Embryonic facial prominence (tissue), 1 donor: Measurements from ENCODE around the gene TDO2.
"Not testable (repeated sequence)": the region's sequence is repeated elsewhere in the genome, so short reads cannot be mapped to it uniquely, and the experiment has no call there.

Experiments used
- DNase-seq: peaks from one replicate; pipeline ENCODE4 v3.0.0-alpha.2; 2016; ENCODE audit errors: extremely low spot score

The TDO2 gene

DNA sequence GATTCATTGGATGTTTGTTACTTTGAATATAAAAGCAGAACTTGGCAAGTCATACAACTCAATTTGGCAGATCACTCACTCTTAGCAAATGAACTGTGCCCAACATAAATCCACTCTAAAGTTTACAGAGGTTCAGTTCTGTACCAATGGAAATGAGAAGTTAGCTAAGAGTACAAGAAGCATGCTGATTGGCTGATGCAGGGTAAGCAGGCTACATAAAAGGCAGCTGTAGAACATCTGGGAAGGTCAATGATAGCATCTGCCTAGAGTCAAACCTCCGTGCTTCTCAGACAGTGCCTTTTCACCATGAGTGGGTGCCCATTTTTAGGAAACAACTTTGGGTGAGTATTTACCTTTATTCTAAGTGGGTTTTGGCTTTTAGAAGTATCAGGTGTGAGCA lies at the start of gene TDO2:
TSS of gene TDO2 (plus strand) at position 244 of the 400 bp plus-strand sequence. CDS start at position 307, 63 bp downstream.
- DNase-seq = no peak

DNA sequence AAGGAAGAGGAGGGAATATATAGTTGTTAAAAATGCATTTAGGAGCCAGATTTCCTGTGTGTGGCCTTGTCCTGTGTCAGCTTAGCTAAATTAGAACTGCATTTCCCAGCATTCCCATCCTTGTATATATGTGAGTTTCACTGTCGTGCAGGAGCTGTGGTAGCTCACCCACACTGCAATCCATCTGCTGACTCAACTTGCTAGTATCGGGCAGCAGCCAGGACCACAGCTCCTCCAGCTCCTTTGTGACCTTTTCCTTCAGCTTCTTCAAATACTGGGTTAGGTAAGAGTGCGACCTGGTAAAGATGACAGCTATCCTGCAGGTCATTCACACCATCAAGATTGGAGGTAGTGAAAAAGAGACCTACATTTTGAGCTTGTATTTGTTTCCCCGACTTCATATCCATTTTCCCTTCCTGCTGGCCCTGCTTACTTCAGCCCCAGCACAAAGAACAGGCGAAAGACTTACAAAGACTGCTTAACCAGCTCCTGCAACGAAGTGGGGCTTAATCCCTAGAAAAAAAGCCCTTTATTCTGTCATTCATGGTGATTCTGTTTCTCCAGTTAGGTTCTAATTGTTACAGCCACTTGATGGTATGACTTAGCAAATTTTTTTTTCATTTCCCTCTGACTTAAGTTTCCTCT lies 48.8 kb upstream of the TDO2 start:
- no peak for DNase-seq

DNA sequence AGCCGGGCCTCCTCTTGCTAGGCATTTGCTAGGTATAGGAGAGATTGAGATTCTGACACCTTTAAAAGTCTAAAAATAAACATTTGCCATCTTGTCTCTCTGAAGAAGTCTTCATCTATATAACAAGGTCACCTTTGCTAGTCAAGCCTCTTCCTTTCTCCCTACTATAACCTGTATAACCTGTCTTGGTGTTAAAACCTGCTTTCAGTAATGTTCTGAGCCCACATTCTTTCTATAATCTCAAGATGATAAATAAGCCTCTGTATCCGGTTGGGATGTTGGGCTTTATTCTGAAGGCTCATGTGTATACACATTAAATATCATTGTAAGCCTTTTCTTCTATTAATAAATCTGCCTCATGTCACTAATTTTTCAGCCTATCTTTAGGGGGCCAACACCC lies 47.6 kb upstream of the TDO2 start:
- DNase-seq = peak; percentile 45

DNA sequence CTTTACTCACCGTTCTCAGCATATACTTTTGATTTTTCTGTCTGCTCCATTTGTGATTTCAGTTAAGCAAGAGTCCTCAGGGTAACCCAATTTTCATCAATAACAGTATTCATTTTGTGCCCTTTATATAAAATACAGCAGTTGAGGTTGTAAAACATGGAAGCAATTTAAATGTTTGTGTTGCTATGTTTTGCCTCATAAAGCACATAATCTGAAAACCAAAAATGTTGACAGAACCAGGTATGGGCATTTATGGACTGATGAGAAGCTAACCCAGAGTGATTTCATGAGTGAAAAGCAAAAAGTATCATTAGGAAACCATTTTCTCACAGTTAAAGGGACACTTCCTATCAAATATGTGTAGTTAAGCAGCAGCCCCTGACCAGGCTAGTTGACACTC lies 37.3 kb upstream of the TDO2 start, which contains the start of gene ASIC5:
TSS of gene ASIC5 (minus strand) at position 101 of the 400 bp plus-strand sequence. CDS start at position 50, 51 bp downstream.
- no peak for DNase-seq

DNA sequence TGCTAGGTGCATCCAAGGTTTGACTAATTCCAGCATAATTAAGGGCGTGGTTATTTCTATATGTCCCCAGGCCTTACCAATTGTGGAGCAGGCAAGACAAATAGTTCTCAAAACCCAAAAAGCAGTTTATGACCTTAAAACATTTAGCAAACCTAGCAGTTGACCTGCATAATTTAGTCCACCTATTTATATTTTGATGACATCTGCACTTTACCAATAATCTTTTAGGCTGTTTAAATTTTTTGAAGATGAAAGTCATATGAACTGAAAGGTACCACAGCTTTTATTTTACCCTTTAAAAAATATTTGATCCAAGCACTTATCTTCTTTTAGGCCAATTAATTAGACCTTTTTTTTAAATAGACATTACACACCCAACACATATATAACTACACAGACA lies 27.6 kb upstream of the TDO2 start:
- no peak for DNase-seq

DNA sequence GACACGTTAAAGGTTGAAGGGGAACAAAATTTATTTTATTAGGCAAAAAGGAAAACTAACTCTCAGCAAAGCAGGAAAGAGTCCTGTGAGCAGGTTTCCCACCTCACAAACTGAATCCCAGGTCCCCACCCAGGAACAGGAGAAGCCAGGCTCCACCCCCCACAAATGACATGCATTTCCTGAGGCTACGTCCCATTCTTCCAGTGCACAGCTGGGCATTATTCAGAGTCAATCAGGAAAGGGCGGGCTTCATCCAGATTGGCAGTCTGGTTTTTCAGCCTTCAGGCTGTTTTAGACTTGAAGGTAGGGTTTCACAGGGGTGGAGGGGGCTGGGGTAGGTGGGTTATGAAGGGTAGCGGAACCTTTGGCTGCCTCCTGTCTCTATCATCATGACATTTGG lies 25.5 kb upstream of the TDO2 start:
- no peak for DNase-seq

DNA sequence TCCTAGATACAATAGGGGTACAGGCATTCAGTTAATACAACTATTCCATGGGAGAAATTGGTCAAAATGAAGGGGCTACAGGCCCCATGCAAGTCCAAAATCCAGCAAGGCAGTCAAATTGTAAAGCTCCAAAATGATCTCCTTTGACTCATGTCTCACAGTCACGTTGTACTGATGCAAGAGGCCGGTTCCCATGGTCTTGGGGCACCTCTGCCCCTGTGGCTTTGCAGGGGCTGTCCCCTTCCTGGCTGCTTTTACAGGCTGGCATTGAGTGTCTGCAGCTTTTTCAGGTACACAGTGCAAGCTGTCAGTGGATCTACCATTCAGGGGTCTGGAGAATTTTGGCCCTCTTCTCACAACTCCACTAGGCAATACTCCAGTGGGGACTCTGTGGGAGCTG lies 24.9 kb upstream of the TDO2 start:
- no peak for DNase-seq

DNA sequence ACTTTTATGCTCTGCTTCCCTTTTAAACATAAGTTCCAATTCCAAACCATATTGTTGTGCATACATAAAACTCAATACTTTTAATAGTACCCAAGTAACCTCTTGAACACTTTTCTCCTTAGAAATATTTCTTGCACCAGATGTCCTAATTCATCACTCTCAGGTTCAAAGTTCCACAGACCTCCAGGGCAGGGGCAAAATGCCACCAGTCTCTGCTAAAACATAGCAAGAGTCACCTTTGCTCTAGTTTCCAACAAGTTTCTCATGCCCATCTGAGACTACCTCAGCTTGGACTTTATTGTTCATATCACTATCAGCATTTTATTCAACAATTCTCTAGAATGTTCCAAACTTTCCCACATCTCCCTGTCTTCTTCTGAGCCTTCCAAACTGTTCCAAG lies 23.7 kb upstream of the TDO2 start:
- no peak for DNase-seq

DNA sequence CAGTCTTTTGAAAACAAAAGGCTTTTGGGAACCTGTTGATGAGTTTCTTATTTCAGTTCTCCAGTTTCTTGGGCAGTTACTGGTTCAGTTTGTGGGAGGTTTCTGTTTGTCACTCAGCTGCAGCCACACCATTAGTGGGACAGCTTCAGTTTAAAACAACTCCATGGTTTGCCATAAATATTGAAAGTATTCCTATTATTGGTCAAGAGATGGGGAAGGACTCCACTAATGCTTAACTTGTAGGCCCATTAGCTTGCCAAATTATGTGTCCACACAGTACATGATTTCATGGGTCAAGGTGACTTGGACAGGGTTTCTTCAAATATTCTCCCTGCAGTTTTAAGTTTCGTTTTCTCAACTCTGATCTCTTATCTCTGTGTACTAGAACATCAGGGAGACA lies 21.9 kb upstream of the TDO2 start:
- no peak for DNase-seq

DNA sequence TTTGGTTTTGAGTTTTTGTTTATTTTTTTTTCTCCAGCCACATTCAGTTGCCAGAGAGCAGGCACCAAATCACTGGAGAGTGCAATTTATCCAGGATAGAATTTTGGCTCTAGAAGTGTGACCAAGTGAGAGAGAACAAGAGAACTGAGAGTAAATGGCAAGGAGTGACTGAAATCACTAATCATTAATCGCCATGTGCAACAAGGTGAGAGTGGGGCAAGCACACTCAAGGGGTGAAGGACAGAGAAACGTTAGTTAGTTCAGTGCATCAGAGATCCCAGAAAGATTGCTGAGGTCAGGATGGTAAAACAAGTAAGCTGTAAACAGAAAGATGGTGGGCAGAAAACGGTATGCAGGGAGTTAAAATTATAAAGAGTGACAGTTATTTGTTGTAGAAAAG lies 19.6 kb upstream of the TDO2 start:
- DNase-seq = no peak

DNA sequence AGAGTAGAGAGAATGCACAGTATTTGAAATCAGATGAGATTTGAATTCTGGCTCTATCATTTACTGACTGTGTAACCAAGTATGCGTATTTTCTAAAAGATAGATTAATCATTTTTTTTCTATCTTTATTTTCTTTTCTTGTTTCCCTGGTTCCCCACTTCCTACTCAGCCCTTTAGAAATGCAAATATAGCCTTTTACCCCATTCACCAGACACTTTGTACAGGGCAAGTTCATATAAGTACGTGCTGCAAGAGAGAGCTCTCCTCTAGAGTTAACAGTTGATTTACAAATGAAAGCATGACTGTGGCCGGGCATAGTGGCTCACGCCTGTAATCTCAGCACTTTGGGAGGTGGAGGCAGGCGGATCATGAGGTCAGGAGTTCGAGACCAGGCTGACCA lies 17.8 kb upstream of the TDO2 start:
- DNase-seq = no peak

DNA sequence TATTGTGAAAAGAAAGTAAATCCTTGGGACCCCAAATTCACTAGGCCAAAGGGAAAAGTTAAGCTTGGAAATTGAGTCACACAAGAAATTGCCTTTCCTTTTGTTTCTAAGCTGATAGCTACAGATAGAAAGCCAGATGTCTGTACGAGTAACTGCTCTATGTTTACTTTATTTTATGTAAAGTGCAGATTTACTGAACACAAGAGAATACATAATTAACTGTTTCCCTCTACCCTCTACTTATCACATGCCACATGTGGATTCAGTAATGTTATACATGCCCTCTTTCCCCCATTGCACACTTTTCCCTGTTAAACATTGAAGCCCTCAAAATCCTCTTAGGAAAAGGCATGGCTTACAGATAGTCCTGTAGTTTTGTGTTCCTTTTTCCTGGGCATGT lies 16.5 kb upstream of the TDO2 start:
- DNase-seq = no peak

DNA sequence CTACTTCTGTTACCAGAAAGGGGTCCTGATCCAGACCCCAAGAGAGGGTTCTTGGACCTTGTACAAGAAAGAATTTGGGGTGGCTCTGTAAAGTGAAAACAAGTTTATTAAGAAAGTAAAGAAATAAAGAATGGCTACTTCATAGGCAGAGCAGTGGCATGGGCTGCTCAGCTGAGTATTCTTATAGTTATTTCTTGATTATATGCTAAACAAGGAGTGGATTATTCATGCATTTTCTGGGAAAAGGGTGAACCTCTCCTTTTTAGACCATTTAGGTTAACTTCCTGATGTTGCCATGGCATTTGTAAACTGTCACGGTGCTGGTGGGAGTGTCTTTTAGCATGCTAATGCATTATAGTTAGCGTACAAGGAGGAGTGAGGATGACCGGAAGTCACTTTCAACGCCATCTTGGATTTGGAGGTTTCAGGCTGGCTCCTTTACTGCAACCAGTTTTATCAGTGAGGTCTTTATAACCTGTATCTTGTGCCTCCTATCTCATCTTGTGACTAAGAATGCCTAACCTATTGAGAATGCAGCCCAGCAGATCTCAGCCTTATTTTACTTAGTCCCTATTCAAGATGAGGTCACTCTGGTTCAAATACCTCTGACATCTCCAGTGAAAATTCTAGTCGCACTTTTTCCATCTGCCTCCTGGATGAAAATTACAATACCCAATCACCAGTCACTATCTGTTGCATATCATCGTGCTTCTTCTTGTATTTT lies 15.5 kb upstream of the TDO2 start:
- DNase-seq = no peak

DNA sequence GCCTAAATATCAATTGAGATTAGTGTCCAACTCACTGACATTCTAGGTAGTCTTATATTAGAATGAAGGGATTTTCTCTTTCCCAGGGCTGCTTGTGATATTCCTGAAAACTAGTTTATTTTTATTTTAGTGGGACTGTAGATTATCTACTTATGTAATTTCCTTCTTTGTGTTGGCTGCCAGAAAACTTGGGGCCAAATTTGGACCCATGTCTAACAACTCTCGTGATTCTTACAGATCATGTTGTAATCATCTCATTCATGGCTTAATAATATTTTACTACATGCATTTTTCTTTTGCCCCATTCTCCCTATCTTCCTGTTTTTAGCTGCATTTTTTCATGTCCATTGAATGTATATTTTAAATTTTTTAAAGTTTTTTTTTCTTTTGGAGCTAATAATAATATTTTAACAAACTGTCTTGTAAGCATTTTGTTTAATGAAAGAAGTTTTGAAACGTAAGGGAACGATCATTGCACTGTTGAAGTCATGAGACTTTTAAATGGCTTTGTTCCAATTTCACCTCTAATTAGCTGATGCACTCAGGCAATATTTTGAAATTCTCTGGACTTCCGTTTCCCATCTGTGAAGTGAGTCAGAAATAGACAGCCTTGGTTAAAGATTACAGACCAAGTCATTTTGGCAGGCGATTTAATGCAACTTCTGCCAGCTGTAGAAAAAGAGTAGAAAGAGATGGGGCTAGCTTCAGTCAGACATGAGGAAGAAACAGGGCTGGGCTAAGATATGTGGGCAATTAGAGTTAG lies 14.3 kb upstream of the TDO2 start:
- no peak for DNase-seq

DNA sequence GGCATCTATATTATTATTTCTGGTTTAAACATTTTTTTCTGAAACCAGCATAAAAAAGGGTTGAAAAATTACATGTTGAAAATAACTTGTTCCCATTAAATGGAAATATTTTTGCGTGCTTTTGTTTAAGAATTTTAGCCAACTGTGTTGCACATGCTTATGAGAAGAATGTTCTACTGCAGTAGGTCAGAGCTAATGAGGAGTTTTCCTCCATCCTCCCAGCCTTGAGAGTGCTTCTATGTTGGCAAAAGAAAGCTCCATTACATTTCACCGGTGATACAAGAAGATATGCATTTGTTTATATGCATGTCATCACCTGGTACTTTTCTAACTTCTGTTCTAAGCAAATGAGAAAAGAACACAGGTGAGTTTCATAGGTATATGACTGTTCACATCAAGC lies 13.6 kb upstream of the TDO2 start:
- no peak for DNase-seq

DNA sequence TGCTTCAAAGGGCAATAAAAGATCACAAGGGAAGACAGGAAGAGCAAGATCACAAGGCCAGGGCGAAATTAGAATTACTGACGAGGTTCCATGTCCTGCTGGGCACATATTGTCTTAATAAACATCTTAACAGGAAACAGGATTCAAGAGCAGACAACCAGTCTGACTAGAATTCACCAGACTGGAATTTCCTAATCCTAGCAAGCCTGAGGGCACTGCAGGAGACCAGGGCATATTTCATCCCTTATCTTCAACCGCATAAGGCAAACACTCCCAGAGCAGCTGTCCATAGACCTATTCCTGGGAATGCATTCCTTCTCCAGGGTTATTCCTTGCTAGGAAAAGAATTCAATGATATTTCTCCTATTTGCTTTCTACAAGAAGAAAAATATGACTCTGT lies 12.4 kb upstream of the TDO2 start:
- no peak for DNase-seq

DNA sequence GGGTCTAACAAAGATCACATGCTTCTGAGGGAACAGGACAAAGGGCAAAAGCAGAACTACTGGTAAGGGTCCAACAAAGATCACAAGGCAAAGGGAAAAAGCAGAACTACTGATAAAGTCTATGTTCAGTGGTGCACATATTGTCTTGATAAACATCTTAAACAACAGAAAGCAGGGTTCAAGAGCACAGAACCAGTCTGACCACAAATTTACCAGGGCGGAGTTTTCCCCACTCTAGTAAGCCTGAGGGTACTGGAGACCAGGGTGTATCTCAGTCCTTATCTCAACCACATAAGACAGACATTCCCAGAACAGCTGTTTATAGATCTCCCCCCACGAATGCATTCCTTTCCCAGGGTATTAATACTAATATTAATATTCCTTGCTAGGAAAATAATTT lies 5.1 kb upstream of the TDO2 start:
- not testable (repeated sequence) for DNase-seq

DNA sequence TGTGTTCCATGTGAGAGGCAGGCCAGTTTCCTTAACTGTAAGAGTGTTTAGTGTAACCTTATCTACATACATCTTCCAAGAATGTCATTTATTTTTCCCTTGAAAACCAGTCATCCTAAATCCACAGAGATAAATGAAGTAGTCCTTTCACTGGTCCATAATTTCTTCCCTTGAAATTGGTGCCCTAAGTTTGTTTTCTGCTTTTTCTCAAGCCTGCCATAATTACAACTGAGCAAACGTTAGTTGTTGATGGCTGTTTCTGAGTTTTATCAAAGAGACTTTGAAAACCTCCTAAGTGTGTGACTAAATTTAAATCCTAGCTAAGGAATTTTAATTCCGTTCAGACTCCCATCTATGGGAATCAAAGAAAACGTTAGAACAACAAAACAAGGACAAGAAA lies 3.6 kb upstream of the TDO2 start:
- no peak for DNase-seq

DNA sequence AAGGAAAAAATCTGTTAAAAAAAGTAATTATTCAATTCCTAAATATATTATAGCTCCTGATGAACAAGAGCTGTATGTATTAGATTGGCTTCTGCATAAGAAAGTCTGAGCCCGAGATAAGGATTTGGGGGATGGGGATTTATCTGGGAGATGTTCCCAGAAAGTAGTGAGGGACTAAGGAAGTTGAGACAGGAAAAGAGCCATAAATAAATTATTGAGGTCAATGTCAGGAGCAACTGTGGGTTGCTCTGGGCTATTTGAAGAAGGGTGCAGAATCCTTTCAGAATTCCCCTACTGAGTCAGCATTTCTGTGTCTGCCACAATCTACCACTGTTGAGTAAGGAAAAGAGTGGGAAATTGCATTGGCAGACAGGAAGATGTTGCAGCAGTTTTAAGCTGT lies 3.1 kb upstream of the TDO2 start:
- no peak for DNase-seq

DNA sequence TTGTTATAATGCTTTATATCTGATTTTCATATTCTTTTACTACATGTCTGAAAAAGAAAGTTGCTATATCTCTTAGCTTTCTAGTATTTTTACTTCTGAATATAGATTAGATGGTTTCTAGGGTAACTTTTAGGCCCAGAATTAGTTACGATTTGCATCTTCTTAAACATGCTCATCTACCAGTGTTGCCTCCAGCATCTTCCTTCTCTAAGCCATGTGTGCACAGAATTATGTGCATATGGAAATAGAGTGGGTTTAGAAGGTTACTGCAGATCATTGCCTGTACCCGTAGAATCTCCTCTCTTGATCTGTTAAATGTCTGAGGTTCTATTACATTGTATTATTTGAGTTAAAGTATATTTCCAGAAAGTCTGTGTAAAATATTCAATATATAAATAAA lies 2.5 kb upstream of the TDO2 start:
- DNase-seq = no peak

DNA sequence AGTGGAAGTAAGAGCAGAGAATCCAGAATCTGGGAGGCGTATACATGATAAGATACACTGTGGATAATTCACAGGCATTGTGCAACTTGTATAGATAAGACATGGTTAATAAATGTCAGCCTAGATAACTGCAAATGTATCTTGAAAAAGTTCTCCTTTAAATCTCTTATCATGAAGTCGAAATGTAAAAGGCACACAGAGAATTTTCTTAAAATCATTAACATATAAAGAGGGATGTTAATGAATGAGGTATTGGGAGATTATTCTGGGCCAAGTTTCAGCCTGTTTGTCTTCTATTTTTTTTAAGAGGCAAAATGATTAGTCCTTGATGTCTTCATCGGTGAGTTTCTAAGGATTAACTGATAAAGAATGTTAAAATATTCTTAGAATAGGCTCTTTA lies 835 bp downstream of the TDO2 start:
- no peak for DNase-seq

DNA sequence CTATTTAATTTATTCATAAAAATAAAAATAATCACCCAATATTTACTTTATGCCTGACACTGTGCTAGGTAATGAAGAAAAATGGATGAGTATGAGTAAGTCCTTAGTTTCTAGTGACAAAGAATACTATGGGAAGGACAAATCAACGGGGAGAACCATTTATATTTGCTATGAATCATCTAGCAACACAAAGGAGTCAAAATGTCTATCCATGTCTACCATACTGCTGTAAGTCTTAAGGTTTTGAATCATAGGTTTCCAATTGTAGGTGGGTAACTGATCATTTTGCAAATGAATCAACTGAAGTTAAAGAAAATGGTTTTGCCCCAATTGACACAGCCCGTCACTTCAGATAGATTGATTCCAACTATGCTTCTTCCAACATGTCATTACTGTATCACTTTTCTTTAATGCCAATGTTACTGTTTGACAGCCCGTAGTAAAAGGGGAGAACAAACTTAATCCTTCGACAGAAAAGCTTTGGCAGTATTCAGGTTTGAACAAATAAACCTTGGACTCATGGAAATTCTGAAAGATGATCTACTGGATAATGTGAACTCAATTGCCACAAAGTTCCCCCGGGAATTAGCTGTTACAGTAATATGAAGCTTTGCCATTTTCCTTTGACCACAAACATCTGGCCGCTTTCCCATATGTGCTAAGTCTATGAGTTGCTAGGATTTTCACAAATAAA lies 3.2 kb downstream of the TDO2 start:
- DNase-seq = peak; percentile 86
